NCI-H2171 (cell line): Measurements from ENCODE around the gene VAT1L.

ENCODE experiments used
- DNase-seq: peaks from one replicate; lab custom pipeline; 2025; lab: John Stamatoyannopoulos, UW

VAT1L gene

GRCh38 chr16:77834635-77835540 is 46.5 kb downstream of the VAT1L start:
- no peak for DNase-seq

GRCh38 chr16:77836801-77837200 is 48.4 kb downstream of the VAT1L start:
- DNase-seq = no peak

- DNase-seq = no peak
Observed at GRCh38 chr16:77838597-77839255, 50.4 kb downstream of the VAT1L start.

- no peak for DNase-seq
Observed at GRCh38 chr16:77840093-77840492, 51.7 kb downstream of the VAT1L start.

GRCh38 chr16:77840673-77841501 is 52.5 kb downstream of the VAT1L start:
- DNase-seq = no peak

- no peak for DNase-seq
Observed at GRCh38 chr16:77841502-77841763, 53.1 kb downstream of the VAT1L start.

GRCh38 chr16:77842468-77842867 is 54.1 kb downstream of the VAT1L start:
- no peak for DNase-seq

GRCh38 chr16:77843405-77843804 is 55.0 kb downstream of the VAT1L start:
- no peak for DNase-seq

GRCh38 chr16:77844801-77845200 is 56.4 kb downstream of the VAT1L start:
- no peak for DNase-seq

- DNase-seq = no peak
Observed at GRCh38 chr16:77849646-77850258, 61.4 kb downstream of the VAT1L start.

GRCh38 chr16:77850636-77851333 is 62.4 kb downstream of the VAT1L start:
- DNase-seq = no peak

GRCh38 chr16:77853161-77853560 is 64.8 kb downstream of the VAT1L start:
- DNase-seq = no peak

GRCh38 chr16:77856438-77857160 is 68.2 kb downstream of the VAT1L start:
- DNase-seq = no peak

- no peak for DNase-seq
Observed at GRCh38 chr16:77858060-77858459, 69.7 kb downstream of the VAT1L start.

- DNase-seq = no peak
Observed at GRCh38 chr16:77859493-77860232, 71.3 kb downstream of the VAT1L start.

GRCh38 chr16:77860953-77861352 is 72.6 kb downstream of the VAT1L start:
- no peak for DNase-seq

GRCh38 chr16:77863250-77863649 is 74.9 kb downstream of the VAT1L start:
- DNase-seq = no peak

GRCh38 chr16:77866752-77867151 is 78.4 kb downstream of the VAT1L start:
- no peak for DNase-seq

- no peak for DNase-seq
Observed at GRCh38 chr16:77868052-77868451, 79.7 kb downstream of the VAT1L start.

- no peak for DNase-seq
Observed at GRCh38 chr16:77868478-77868877, 80.1 kb downstream of the VAT1L start.
